RWPE1 (cell line): ENCODE measurements around the gene MAL.

Experiments
- CTCF ChIA-PET: fragments of 350-600 bp; sonication (Branson Sonifier 250); formaldehyde crosslinking; extraction: SDS; loops from one replicate; lab custom pipeline; 2021; lab: Yijun Ruan, JAX
- POLR2A ChIA-PET: fragments of 400-600 bp; formaldehyde crosslinking; extraction: SDS; loops from one replicate; lab custom pipeline; 2020; ENCODE audit warnings: antibody characterized with exemption; ENCODE audit not compliant: low non-redundant PET; lab: Yijun Ruan, JAX
- DNase-seq: peaks from one replicate; pipeline ENCODE4 v3.0.0; 2012; ENCODE audit warnings: low spot score
- H3K27ac ChIP-seq: fragments of 450-650 bp; 2 replicates; pipeline ENCODE4 v1.5.1; 2017
- TF ChIP-seq, protein P1 (sequence below): fragments of 450-650 bp; conservative IDR thresholded peaks from 2 replicates; pipeline ENCODE4 v1.5.1; 2017; ENCODE audit warnings: low read depth, mild to moderate bottlenecking

The MAL gene

DNA sequence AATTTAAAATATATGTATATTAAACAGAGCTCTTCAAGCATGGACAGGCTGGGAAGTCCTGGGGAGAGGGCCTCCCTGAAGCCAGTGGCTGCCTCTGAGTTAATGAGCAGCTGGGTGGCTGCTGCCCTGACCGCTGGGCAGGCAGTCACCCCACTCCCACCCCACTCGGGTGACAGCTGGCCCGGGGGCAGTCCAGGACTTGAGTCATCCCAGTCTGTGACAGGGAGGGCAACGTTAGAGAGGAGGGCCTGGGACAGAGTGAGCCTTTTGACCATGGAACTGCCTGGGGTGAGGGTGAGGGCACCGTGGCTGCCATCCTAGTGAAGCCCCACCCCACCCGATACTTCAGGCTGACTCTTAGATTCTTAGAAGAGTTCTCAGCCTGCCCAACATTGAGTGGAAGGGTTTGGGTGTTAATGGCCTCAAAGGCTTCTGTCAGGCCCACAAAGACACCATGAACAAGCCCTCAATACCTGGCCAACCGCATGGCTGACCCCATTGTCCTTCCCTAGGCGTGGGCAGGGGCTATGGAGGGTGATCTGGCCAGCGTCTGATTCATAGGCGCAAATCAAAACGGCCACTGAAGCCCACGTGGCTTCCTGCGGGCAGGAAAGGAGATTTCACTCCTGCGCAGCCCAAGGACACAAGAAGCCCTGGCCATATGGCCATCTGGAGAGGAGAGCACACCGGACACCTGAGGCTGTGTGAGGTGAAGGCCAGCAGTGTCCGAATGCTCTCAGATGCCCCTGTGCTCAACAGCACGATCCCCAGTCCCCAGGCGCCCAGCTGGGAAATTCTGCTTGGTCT lies 48.6 kb downstream of the MAL start:
- ChIA-PET CTCF (interaction anchor here (1.1 to 1.7 kb wide), 2 partner anchors 51 to 133 kb away, joined by 3 to 6 read pairs; partner anchors contain the start of gene ZNF892), POLR2A (no interaction called here)
- no peak for DNase-seq
- TF ChIP-seq, protein P1, sequence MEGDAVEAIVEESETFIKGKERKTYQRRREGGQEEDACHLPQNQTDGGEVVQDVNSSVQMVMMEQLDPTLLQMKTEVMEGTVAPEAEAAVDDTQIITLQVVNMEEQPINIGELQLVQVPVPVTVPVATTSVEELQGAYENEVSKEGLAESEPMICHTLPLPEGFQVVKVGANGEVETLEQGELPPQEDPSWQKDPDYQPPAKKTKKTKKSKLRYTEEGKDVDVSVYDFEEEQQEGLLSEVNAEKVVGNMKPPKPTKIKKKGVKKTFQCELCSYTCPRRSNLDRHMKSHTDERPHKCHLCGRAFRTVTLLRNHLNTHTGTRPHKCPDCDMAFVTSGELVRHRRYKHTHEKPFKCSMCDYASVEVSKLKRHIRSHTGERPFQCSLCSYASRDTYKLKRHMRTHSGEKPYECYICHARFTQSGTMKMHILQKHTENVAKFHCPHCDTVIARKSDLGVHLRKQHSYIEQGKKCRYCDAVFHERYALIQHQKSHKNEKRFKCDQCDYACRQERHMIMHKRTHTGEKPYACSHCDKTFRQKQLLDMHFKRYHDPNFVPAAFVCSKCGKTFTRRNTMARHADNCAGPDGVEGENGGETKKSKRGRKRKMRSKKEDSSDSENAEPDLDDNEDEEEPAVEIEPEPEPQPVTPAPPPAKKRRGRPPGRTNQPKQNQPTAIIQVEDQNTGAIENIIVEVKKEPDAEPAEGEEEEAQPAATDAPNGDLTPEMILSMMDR = no peak
- no peak overlapping the region for H3K27ac ChIP-seq

DNA sequence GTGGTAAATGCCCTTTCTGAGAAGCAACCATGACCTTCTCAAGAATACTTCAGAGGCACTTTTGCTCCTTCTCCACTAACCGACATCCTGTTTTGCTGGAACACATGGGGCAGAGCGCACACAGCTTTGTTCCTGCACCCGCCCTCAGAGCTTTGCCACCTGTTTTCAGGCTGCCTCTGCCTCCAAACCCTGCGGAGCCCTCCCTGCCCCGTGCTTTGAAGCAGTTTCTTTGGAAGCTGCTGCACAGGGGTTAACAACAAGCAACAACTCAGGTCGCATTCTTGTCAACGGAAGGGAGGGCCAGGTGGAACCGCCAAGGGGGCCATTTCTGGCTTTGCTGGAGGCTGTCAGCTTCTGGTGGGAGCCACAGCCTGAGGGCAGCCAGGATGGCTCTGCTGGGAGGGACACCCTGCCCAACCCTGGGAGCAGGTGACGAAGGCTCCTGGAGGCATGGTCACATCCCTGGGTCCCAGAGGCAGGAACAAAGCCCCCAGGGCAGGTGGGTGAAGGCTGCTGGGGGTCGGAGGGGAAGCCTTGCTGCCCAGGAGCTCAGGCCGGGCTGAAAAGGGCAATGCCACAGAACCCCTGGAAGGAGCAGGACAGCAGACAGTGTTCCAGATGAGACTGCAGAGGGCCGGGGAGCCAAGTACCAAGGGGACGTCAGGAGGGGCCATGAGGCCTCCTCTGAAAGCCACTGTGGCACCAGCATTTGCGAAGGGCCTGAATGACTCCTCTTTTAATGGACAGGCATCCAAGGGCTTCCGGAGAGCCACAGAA lies 49.3 kb downstream of the MAL start:
- H3K27ac ChIP-seq = no peak overlapping the region
- TF ChIP-seq, protein P1 = no peak
- no peak for DNase-seq
- ChIA-PET POLR2A (no interaction called here), CTCF (interaction anchor here (1.1 to 2.4 kb wide), 2 partner anchors 12 to 132 kb away, joined by 3 to 12 read pairs; partner anchors contain the start of gene ZNF892)

DNA sequence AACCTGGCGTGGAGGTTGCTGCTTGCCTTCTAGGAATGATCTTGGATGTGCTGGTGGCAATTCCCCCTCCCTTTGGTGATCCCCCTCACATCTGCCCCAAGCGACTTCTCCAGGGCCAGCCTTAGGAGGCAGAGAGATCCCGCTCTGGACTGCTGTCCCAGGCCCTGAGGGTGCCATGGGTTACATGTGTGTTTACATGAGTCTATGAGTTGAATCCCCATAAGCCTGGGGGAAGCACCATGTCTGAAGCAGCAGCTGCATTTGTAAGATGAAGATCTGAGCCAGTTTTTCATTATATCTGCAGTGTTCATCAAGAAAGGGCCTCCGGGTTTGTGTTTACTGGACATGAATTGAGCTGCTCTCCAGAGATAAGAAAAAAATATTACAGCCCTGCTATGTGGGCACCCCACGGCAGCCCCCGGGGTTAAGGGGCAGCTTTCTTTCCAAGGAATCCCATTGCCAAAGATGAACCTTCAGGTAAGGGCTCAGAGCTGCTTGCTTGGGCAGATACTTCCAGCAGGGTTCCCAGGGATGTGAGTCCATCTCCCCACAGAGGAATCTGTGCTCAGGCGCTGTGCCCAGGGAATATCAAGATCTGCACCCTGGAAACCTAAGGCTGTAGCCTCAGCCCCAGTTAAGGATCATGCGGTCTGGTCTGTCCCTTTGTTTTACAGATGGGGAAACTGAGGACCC lies 50.1 kb downstream of the MAL start:
- DNase-seq = no peak
- POLR2A ChIA-PET = no interaction called here
- CTCF ChIA-PET = interaction anchor here (0.5 to 5.1 kb wide), 5 partner anchors 7 to 263 kb away, joined by 3 to 72 read pairs (median 4); partner anchors contain the start of gene MAL
- TF ChIP-seq, protein P1 = no peak
- no peak overlapping the region for H3K27ac ChIP-seq

DNA sequence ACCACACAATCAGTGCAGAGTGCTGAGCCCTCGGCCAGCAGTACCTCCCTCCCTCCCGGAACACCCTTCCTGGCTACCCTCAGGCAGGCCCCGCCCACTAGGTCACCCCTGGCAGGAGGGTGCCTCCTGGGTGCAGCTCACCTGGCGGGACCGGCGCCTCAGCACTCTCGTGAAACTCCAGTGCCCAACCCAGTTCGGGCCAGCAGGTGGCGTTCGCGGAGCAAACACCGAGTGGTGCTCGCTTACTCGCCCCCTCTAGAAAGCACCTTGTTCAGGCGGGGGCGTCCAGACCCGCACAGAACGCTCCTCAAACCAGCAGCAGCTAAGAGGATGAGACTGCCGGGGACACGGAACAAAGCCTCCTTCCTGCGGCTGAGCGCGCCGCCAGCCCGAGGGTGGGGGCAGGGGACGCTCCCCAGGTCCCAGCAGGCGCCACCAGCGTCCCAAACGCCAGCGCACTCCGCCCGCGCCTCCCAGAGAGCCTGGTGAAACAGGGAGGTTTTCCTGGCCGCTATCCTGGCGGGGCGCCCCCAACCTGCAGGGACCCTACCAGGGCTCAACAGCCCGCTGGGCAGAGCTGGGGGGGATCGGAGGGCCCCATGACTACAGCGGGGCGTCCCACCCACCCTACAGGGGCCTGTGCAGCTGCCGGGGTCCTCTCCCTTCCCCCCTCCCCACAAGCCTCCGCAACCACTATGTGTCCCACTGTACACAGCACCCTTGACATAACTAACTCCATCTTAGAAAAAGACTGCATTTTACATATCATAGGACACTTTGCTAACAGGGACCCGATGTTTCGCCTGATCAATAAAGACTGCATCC lies 51.4 kb downstream of the MAL start:
- peak; percentile 76 for DNase-seq
- H3K27ac ChIP-seq = no peak overlapping the region
- ChIA-PET POLR2A (no interaction called here), CTCF (interaction anchor here (0.6 to 5.1 kb wide), 13 partner anchors 9 to 1801 kb away, joined by 3 to 72 read pairs (median 3); partner anchors contain the start of gene MAL)
- TF ChIP-seq, protein P1 = peak; percentile 87

- no peak overlapping the region for H3K27ac ChIP-seq
- ChIA-PET CTCF (interaction anchor here (0.7 to 5.1 kb wide), 5 partner anchors 15 to 213 kb away, joined by 3 to 72 read pairs (median 4); partner anchors contain the start of gene MAL), POLR2A (no interaction called here)
- TF ChIP-seq, protein P1 = no peak
- DNase-seq = no peak
These were observed 52.0 kb downstream of the MAL start for GRCh38 chr2:95077530-95077825.
